SK-N-MC (cell line): ENCODE measurements around the gene DALRD3.

Source experiments
- EZH2 ChIP-seq: fragments of 200-600 bp; sonication (generic); IDR thresholded peaks from one replicate; pipeline ENCODE4 v1.6.1; 2017; ENCODE audit warnings: antibody characterized with exemption
- FOXP2 ChIP-seq: optimal IDR thresholded peaks from 2 replicates; pipeline ENCODE3; 2011; ENCODE audit warnings: mild to moderate bottlenecking, moderate library complexity; ENCODE audit not compliant: insufficient read depth; ENCODE audit errors: extremely low read length, control extremely low read depth
- POLR2AphosphoS5 ChIP-seq: IDR thresholded peaks from 2 replicates; pipeline ENCODE4 v1.6.1; 2012; ENCODE audit warnings: mild to moderate bottlenecking, low read depth, low read length, borderline replicate concordance

DNA sequence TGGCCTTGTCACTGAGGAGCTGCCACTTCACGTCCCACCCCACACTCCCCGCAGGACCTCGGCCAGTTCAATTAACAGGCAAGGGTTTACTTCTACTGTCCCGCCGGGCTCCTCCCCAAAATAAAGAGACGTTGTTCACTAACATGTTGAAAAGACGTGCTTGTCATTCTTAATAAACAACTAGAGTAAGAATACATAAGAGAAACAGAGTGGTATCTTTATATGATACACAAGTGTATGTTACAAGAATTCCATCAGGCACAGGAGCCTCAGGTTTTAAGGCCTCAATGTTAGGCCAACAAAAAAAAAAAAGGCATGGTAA, 11.1 kb upstream of the DALRD3 start:
- no peak; the same call in 1 of the 2 replicates for TF ChIP-seq POLR2AphosphoS5
- no peak for TF ChIP-seq EZH2
- TF ChIP-seq FOXP2: no peak
